HepG2 (cell line): ENCODE data around the gene CLEC16A. TPM values are rescaled to one million over a fixed set of nuclear protein-coding genes. Genes with fewer than 3 reads are reported as not detected.

Experiments used
- CBX1 ChIP-seq: IDR thresholded peaks from one replicate; pipeline ENCODE4 v1.6.1; 2016; ENCODE audit warnings: antibody characterized with exemption, low read depth
- CEBPB ChIP-seq: IDR thresholded peaks from 2 replicates; pipeline ENCODE4 v1.6.1; 2011; ENCODE audit warnings: low read depth, low read length, improper control_type of control experiment, borderline replicate concordance
- LCORL ChIP-seq, 2 experiments: fragments of 450-650 bp in 1 of 2; sonication (generic) in 1 of 2; formaldehyde crosslinking in 1 of 2; IDR thresholded peaks; 2 replicates each; pipeline versions ENCODE4 v1.5.0 to v1.6.1; 2017 to 2020; ENCODE audit warnings: antibody characterized with exemption in 1 of 2, missing genetic modification reagents in 1 of 2
- MTA1 ChIP-seq: sonication (generic); formaldehyde crosslinking; IDR thresholded peaks from 2 replicates; pipeline ENCODE4 v1.4.0; 2020; ENCODE audit warnings: missing genetic modification reagents, mild to moderate bottlenecking, borderline replicate concordance
- NCOA2 ChIP-seq: sonication (generic); formaldehyde crosslinking; IDR thresholded peaks from 2 replicates; pipeline ENCODE4 v1.8.0; 2022; ENCODE audit warnings: inconsistent platforms
- NONO ChIP-seq, 2 experiments: fragments of 450-650 bp in 1 of 2; sonication (generic) in 1 of 2; formaldehyde crosslinking in 1 of 2; IDR thresholded peaks in 1 of 2; conservative IDR thresholded peaks in 1 of 2; 2 replicates each; pipeline versions ENCODE4 v1.6.1 to v1.8.0; 2017 to 2022; ENCODE audit warnings: mild to moderate bottlenecking in 1 of 2, missing genetic modification reagents in 1 of 2, moderate library complexity in 1 of 2
- POGK ChIP-seq: sonication (generic); formaldehyde crosslinking; conservative IDR thresholded peaks from 2 replicates; pipeline ENCODE4 v1.8.0; 2022; ENCODE audit warnings: mild to moderate bottlenecking, moderate library complexity, missing genetic modification reagents
- SMARCE1 ChIP-seq: fragments of 450-650 bp; IDR thresholded peaks from 2 replicates; pipeline ENCODE4 v1.6.1; 2017; ENCODE audit warnings: borderline replicate concordance
- STAG1 ChIP-seq: sonication (generic); formaldehyde crosslinking; IDR thresholded peaks from 2 replicates; pipeline ENCODE4 v1.4.0; 2020; ENCODE audit warnings: missing genetic modification reagents
- XRCC5 ChIP-seq: fragments of 200-400 bp; formaldehyde crosslinking; optimal IDR thresholded peaks from 2 replicates; pipeline ENCODE3; 2017; ENCODE audit warnings: mild to moderate bottlenecking, low read length
- ZNF260 ChIP-seq: sonication (generic); formaldehyde crosslinking; IDR thresholded peaks from 2 replicates; pipeline ENCODE4 v1.4.0; 2020; ENCODE audit warnings: missing genetic modification reagents, low read depth, mild to moderate bottlenecking, borderline replicate concordance
- ZNF331 ChIP-seq: sonication (generic); formaldehyde crosslinking; IDR thresholded peaks from 2 replicates; pipeline ENCODE4 v1.4.0; 2020; ENCODE audit warnings: missing genetic modification reagents
- ZNF335 ChIP-seq: sonication (generic); formaldehyde crosslinking; IDR thresholded peaks from 2 replicates; pipeline ENCODE4 v1.4.0; 2020; ENCODE audit warnings: missing genetic modification reagents
- ZNF354B ChIP-seq: sonication (generic); formaldehyde crosslinking; IDR thresholded peaks from 2 replicates; pipeline ENCODE4 v1.8.0; 2022; ENCODE audit warnings: mild to moderate bottlenecking, missing genetic modification reagents
- ZNF768 ChIP-seq: sonication (generic); formaldehyde crosslinking; IDR thresholded peaks from 2 replicates; pipeline ENCODE4 v1.4.0; 2020; ENCODE audit warnings: missing genetic modification reagents
- polyA plus RNA-seq, 8 experiments: library from polyadenylated mRNA; depleted of rRNA in 3 of 8; stranded (reverse) in 7 of 8; unstranded in 1 of 8; fragments of >200 nt; fragmentation: Illumina TruSeq in 4 of 8; extraction: Trizol in 4 of 8; gene quantifications; 2 replicates each; pipeline versions ENCODE4 v1.2.1 to v1.2.3, GENCODE V29; 2011 to 2016; ENCODE audit warnings: low read depth in 4 of 8, missing spikeins in 1 of 8, mixed read lengths in 1 of 8; ENCODE audit not compliant: insufficient read depth in 1 of 8
- total RNA-seq, 5 experiments: library from RNA; depleted of rRNA; stranded (reverse); fragments of >200 nt; fragmentation: Illumina TruSeq; extraction: Trizol; gene quantifications; 2 replicates each; pipeline ENCODE4 v1.2.3, GENCODE V29; 2016; ENCODE audit warnings: low read depth in 1 of 5
- TF ChIP-seq, protein P1 (sequence below): sonication (generic); formaldehyde crosslinking; IDR thresholded peaks from 2 replicates; pipeline ENCODE4 v1.5.1; 2020; ENCODE audit warnings: mild to moderate bottlenecking, missing genetic modification reagents, moderate library complexity
- TF ChIP-seq, protein P2 (sequence below): IDR thresholded peaks from 2 replicates; pipeline ENCODE4 v1.6.1; 2016; ENCODE audit warnings: low read depth, control low read depth
- TF ChIP-seq, protein P3 (sequence below): sonication (generic); formaldehyde crosslinking; IDR thresholded peaks from 2 replicates; pipeline ENCODE4 v1.4.0; 2020; ENCODE audit warnings: missing genetic modification reagents, borderline replicate concordance

The CLEC16A gene
- total and polyA plus RNA-seq, 2 of the 13 experiments (the other 11 are each of a cell fraction or from before 2014, with no cell fraction given) = 8.5 to 10.3 TPM

GRCh38 chr16:10964039-10964890 lies 19.9 kb downstream of the CLEC16A start (continued):
- TF ChIP-seq LCORL (IDR thresholded peaks at IDR 0.05) = no peak
- peak; percentile 58; the same call in 1 of the 2 replicates for TF ChIP-seq LCORL (CRISPR knock-in tag; IDR thresholded peaks at IDR 0.05)
- peak; percentile 97 for TF ChIP-seq XRCC5
- TF ChIP-seq ZNF335 (CRISPR knock-in tag) = peak; percentile 50; the same call in 1 of the 2 replicates
- TF ChIP-seq, protein P1, sequence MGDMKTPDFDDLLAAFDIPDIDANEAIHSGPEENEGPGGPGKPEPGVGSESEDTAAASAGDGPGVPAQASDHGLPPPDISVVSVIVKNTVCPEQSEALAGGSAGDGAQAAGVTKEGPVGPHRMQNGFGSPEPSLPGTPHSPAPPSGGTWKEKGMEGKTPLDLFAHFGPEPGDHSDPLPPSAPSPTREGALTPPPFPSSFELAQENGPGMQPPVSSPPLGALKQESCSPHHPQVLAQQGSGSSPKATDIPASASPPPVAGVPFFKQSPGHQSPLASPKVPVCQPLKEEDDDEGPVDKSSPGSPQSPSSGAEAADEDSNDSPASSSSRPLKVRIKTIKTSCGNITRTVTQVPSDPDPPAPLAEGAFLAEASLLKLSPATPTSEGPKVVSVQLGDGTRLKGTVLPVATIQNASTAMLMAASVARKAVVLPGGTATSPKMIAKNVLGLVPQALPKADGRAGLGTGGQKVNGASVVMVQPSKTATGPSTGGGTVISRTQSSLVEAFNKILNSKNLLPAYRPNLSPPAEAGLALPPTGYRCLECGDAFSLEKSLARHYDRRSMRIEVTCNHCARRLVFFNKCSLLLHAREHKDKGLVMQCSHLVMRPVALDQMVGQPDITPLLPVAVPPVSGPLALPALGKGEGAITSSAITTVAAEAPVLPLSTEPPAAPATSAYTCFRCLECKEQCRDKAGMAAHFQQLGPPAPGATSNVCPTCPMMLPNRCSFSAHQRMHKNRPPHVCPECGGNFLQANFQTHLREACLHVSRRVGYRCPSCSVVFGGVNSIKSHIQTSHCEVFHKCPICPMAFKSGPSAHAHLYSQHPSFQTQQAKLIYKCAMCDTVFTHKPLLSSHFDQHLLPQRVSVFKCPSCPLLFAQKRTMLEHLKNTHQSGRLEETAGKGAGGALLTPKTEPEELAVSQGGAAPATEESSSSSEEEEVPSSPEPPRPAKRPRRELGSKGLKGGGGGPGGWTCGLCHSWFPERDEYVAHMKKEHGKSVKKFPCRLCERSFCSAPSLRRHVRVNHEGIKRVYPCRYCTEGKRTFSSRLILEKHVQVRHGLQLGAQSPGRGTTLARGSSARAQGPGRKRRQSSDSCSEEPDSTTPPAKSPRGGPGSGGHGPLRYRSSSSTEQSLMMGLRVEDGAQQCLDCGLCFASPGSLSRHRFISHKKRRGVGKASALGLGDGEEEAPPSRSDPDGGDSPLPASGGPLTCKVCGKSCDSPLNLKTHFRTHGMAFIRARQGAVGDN = peak; percentile 76
- no peak for TF ChIP-seq NONO (IDR thresholded peaks at IDR 0.05)
- 0 out of 2 replicates have a peak, but pooled peaks have one; percentile 48 for TF ChIP-seq NONO (CRISPR knock-in tag; conservative IDR thresholded peaks at IDR 0.05)
- peak; percentile 36; the same call in 1 of the 2 replicates for TF ChIP-seq POGK (CRISPR knock-in tag)
- 0 out of 2 replicates have a peak, but pooled peaks have one; percentile 67 for TF ChIP-seq ZNF331 (CRISPR knock-in tag)
- peak; percentile 52 for TF ChIP-seq CBX1
- TF ChIP-seq CEBPB = 0 out of 2 replicates have a peak, but pooled peaks have one; percentile 35
- TF ChIP-seq, protein P2, sequence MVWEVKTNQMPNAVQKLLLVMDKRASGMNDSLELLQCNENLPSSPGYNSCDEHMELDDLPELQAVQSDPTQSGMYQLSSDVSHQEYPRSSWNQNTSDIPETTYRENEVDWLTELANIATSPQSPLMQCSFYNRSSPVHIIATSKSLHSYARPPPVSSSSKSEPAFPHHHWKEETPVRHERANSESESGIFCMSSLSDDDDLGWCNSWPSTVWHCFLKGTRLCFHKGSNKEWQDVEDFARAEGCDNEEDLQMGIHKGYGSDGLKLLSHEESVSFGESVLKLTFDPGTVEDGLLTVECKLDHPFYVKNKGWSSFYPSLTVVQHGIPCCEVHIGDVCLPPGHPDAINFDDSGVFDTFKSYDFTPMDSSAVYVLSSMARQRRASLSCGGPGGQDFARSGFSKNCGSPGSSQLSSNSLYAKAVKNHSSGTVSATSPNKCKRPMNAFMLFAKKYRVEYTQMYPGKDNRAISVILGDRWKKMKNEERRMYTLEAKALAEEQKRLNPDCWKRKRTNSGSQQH (CRISPR knock-in tag) = peak; percentile 60; the same call in 1 of the 2 replicates
- TF ChIP-seq, protein P3, sequence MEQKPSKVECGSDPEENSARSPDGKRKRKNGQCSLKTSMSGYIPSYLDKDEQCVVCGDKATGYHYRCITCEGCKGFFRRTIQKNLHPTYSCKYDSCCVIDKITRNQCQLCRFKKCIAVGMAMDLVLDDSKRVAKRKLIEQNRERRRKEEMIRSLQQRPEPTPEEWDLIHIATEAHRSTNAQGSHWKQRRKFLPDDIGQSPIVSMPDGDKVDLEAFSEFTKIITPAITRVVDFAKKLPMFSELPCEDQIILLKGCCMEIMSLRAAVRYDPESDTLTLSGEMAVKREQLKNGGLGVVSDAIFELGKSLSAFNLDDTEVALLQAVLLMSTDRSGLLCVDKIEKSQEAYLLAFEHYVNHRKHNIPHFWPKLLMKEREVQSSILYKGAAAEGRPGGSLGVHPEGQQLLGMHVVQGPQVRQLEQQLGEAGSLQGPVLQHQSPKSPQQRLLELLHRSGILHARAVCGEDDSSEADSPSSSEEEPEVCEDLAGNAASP (CRISPR knock-in tag) = no peak
- 0 out of 2 replicates have a peak, but pooled peaks have one; percentile 14 for TF ChIP-seq NCOA2 (CRISPR knock-in tag)
- peak; percentile 81; the same call in 1 of the 2 replicates for TF ChIP-seq MTA1 (CRISPR knock-in tag)
- TF ChIP-seq STAG1 (CRISPR knock-in tag) = peak; percentile 99
- 0 out of 2 replicates have a peak, but pooled peaks have one; percentile 77 for TF ChIP-seq ZNF354B (CRISPR knock-in tag)
- TF ChIP-seq ZNF260 (CRISPR knock-in tag) = no peak
- no peak for TF ChIP-seq SMARCE1
- peak; percentile 32; the same call in 1 of the 2 replicates for TF ChIP-seq ZNF768 (CRISPR knock-in tag)
